OCI-LY3 (cell line): Measurements from ENCODE around the gene PRADC1.

ENCODE experiments used
- H2AFZ ChIP-seq: fragments of 200-600, 300-600 bp; shearing (Covaris generic); 2 replicates; pipeline ENCODE4 v1.6.0; 2014; ENCODE audit warnings: antibody characterized with exemption, low read depth, low read length
- H3K27ac ChIP-seq: fragments of 200-600, 300-600 bp; sonication (generic); 2 replicates; pipeline ENCODE4 v1.5.1; 2014; ENCODE audit warnings: mild to moderate bottlenecking, low read length, moderate library complexity, mixed read lengths
- H3K27me3 ChIP-seq: fragments of 200-600, 300-600 bp; sonication (generic); 2 replicates; pipeline ENCODE4 v1.6.1; 2014; ENCODE audit warnings: low read depth, low read length, mixed read lengths
- H3K36me3 ChIP-seq: fragments of 200-600, 300-600 bp; sonication (generic); replicated peaks from 2 replicates; pipeline ENCODE3; 2014; ENCODE audit warnings: low read depth, low read length, mixed read lengths
- H3K4me1 ChIP-seq: fragments of 300-600, 200-600 bp; sonication (generic); 2 replicates; pipeline ENCODE4 v1.6.1; 2014; ENCODE audit warnings: low read length, mixed read lengths
- H3K4me2 ChIP-seq: fragments of 200-600, 300-600 bp; sonication (generic); 2 replicates; pipeline ENCODE4 v1.6.1; 2014; ENCODE audit warnings: low read length, mixed read lengths
- H3K4me3 ChIP-seq: fragments of 300-600, 200-600 bp; sonication (generic); 2 replicates; pipeline ENCODE4 v1.5.1; 2014; ENCODE audit warnings: antibody characterized with exemption, mild to moderate bottlenecking, low read length, moderate library complexity
- H3K79me2 ChIP-seq: fragments of 300-600, 200-600 bp; shearing (Covaris generic); 2 replicates; pipeline ENCODE4 v1.6.1; 2014; ENCODE audit warnings: mild to moderate bottlenecking, low read length, mixed read lengths
- H3K9ac ChIP-seq: fragments of 300-600, 200-600 bp; shearing (Covaris generic); 2 replicates; pipeline ENCODE4 v1.6.0; 2014; ENCODE audit warnings: mild to moderate bottlenecking, low read length, moderate library complexity
- H3K9me3 ChIP-seq: fragments of 200-600, 300-600 bp; shearing (Covaris generic); 2 replicates; pipeline ENCODE4 v1.6.1; 2014; ENCODE audit warnings: low read length, mixed read lengths; ENCODE audit not compliant: insufficient read depth
- H4K20me1 ChIP-seq: fragments of 200-600, 300-600 bp; sonication (generic); 2 replicates; pipeline ENCODE4 v1.6.1; 2016; ENCODE audit warnings: low read length, mixed read lengths; ENCODE audit not compliant: insufficient read depth
- EZH2phosphoT487 ChIP-seq: fragments of 200-600 bp; shearing (Covaris generic); IDR thresholded peaks from 2 replicates; pipeline ENCODE4 v1.6.1; 2018; ENCODE audit warnings: antibody characterized with exemption, mixed run types, low read depth
- TF ChIP-seq, protein P1 (sequence below): fragments of 200-600, 300-600 bp; sonication (generic); IDR thresholded peaks from 2 replicates; pipeline ENCODE4 v1.5.1; 2014; ENCODE audit warnings: antibody characterized with exemption, low read length, low read depth

The PRADC1 gene

DNA sequence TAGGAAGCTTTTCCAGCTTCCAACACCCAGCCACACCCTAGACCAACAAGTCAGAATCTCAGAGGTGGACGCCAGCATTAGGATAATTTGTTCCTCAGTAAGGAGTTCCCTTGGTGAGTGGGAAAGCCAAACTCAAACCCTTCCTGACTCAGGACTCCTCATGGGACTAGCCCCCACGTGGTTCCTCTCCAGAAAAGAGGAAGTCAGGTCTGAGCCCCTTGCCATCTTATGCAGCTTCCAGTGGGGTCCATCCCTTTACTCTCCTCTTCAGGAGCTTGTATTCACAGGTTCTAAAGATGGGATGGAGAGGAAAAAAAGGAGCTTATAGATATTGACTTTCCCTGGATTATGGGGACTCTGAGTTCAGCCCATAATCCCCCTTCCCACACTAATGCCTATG, 45.5 kb downstream of the PRADC1 start:
- H4K20me1 ChIP-seq, result no peaks in the 10 kb centered on the region
- H2AFZ ChIP-seq, result no peak overlapping the region
- no peak overlapping the region for H3K4me2 ChIP-seq
- no peak overlapping the region for H3K9ac ChIP-seq
- peaks cover 5% of the 10 kb centered on the region; the same call in 1 of the 2 replicates for H3K27me3 ChIP-seq
- no peak overlapping the region for H3K27ac ChIP-seq
- no peaks in the 10 kb centered on the region for H3K4me1 ChIP-seq
- no peaks in the 10 kb centered on the region for H3K36me3 ChIP-seq
- H3K4me3 ChIP-seq, result no peak overlapping the region
- no peaks in the 10 kb centered on the region for H3K9me3 ChIP-seq
- TF ChIP-seq, protein P1, sequence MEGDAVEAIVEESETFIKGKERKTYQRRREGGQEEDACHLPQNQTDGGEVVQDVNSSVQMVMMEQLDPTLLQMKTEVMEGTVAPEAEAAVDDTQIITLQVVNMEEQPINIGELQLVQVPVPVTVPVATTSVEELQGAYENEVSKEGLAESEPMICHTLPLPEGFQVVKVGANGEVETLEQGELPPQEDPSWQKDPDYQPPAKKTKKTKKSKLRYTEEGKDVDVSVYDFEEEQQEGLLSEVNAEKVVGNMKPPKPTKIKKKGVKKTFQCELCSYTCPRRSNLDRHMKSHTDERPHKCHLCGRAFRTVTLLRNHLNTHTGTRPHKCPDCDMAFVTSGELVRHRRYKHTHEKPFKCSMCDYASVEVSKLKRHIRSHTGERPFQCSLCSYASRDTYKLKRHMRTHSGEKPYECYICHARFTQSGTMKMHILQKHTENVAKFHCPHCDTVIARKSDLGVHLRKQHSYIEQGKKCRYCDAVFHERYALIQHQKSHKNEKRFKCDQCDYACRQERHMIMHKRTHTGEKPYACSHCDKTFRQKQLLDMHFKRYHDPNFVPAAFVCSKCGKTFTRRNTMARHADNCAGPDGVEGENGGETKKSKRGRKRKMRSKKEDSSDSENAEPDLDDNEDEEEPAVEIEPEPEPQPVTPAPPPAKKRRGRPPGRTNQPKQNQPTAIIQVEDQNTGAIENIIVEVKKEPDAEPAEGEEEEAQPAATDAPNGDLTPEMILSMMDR, result no peak
- no peak for TF ChIP-seq EZH2phosphoT487
- H3K79me2 ChIP-seq, result no peaks in the 10 kb centered on the region

DNA sequence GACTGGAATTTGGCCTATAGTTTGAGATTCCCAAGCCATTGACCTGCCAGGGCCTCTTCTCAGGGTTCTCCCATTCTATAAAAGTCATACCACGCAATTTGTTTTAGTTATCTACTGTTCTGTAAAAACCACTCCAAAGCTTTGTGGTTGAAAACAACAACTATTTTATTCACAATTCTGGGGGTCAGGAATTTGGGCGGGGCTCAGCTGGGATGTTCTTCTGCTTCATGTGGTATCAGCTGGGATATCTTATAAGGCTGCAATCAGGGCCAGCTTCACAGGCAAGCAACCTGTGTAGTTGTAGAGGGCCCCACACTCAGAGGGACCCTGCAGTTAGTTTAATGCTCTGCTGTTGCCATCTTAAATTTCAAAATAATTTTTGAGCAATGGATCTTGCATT, 47.1 kb downstream of the PRADC1 start:
- no peaks in the 10 kb centered on the region for H3K79me2 ChIP-seq

More for the DNA sequence above, 47.1 kb downstream of the PRADC1 start:
- no peak overlapping the region for H3K4me2 ChIP-seq
- H2AFZ ChIP-seq, result no peak overlapping the region
- peaks cover 5% of the 10 kb centered on the region; the same call in 1 of the 2 replicates for H3K27me3 ChIP-seq
- H3K9me3 ChIP-seq, result no peaks in the 10 kb centered on the region
- no peak overlapping the region for H3K27ac ChIP-seq
- H4K20me1 ChIP-seq, result no peaks in the 10 kb centered on the region
- no peak overlapping the region for H3K4me3 ChIP-seq
- no peaks in the 10 kb centered on the region for H3K36me3 ChIP-seq
- TF ChIP-seq, protein P1, result no peak
- no peak for TF ChIP-seq EZH2phosphoT487
- no peaks in the 10 kb centered on the region for H3K4me1 ChIP-seq
- H3K9ac ChIP-seq, result no peak overlapping the region
